Panc1 (cell line): Measurements from ENCODE around the gene LPP.

Experiments
- CTCF ChIP-seq: fragments of 450-650 bp; IDR thresholded peaks from 2 replicates; pipeline ENCODE4 v1.5.1; 2017; ENCODE audit warnings: mild to moderate bottlenecking
- POLR2AphosphoS5 ChIP-seq: IDR thresholded peaks from 2 replicates; pipeline ENCODE4 v1.6.1; 2012; ENCODE audit warnings: mild to moderate bottlenecking, low read depth, low read length, moderate library complexity
- SIN3A ChIP-seq: IDR thresholded peaks from 2 replicates; pipeline ENCODE4 v1.6.1; 2012; ENCODE audit warnings: low read depth, mild to moderate bottlenecking, low read length, moderate library complexity, borderline replicate concordance; ENCODE audit not compliant: insufficient read depth
- TCF7L2 ChIP-seq: IDR thresholded peaks from 2 replicates; pipeline ENCODE4 v1.6.1; 2011; ENCODE audit warnings: mild to moderate bottlenecking, low read depth, low read length, inconsistent platforms

- TF ChIP-seq CTCF (peak; percentile 56; the same call in 1 of the 2 replicates), SIN3A (no peak), POLR2AphosphoS5 (no peak), TCF7L2 (no peak)
These were observed 775.2 kb downstream of the LPP start for GRCh38 chr3:188929137-188929536.
